DMS153 (cell line): ENCODE measurements around the gene TBPL1.
"Not testable (repeated sequence)": the region's sequence is repeated elsewhere in the genome, so short reads cannot be mapped to it uniquely, and the experiment has no call there.

Source experiments
- DNase-seq: peaks from one replicate; lab custom pipeline; 2025; lab: John Stamatoyannopoulos, UW

TBPL1 gene

DNA sequence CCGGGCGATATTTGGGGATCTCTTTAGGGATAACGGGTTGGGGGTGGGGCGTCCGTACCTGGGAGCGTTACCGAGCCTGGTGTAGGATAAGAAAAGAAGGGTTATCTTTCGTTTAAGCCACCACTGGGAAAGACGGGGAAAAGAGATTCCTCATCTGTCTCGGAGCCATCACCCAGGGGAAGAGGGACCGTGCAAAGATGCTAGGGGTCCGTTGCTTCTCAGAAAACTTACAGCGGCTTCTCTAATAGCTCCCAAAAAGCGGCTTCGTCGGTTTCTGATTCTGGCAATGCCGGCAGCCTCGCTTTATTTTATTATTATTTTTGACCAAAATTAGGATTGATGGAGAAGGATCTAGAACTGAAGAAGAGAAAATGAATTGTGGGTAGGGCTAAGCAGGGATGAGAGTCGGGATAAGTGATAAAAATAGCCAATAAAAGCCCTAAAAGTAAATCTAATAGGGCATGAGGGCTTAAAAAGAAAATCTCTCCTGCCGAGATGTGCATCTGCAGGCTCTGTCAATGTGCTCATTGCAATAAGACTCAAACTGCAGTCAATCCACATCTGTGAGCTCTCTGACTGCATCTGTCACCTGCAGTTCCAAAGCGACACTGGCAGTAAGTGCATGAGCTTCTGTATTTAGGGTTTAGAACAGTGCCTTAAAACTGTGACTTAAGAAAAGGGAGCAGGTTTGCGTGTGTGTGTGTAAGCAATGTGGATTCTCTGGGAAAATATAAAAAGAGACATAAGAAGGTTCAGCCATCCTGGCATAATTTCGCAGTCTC lies 801 bp downstream of the TBPL1 start:
- DNase-seq = no peak

DNA sequence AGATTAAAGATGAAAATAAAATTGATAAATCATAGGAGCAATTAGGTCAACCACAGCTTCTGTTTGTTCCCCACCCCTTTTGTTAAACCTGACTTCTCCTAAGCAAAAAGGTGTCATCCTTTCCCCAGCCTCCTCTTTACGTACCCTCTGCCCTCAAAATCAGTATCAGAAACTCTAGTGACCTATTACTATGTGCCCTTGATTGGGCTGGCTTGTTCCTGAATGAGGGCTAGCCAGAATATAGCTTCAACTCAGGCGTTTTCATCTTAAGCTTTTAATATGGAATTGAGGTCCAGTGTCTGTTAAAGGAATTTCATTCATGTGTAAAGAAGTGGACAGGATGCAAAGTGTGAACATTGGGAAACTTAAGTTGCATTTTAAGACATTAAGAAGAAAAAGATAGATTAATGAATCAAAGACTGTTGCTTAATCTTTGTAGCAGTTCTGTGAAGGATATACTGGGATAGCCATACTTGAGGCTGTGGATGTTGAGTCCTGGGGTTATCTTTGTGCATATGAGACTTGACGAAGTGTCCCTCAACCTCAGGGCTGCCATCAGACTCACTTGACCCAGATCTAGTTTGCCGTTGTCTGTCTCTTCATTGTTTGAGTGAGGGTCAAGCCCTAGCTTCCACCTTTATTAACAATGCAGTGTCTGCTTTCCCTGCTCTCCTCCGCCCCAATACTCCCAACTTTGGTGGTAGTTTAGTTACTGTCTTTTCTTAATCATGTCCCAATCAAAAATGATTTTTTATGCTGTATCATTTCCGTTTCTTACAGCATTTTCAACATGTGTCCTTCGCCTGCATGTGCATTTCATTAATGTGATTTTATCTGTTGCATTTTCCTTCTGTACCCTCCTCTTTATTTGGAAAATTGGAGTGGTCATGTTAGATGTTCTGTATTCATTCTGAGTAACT lies 1.9 kb downstream of the TBPL1 start:
- DNase-seq = no peak

DNA sequence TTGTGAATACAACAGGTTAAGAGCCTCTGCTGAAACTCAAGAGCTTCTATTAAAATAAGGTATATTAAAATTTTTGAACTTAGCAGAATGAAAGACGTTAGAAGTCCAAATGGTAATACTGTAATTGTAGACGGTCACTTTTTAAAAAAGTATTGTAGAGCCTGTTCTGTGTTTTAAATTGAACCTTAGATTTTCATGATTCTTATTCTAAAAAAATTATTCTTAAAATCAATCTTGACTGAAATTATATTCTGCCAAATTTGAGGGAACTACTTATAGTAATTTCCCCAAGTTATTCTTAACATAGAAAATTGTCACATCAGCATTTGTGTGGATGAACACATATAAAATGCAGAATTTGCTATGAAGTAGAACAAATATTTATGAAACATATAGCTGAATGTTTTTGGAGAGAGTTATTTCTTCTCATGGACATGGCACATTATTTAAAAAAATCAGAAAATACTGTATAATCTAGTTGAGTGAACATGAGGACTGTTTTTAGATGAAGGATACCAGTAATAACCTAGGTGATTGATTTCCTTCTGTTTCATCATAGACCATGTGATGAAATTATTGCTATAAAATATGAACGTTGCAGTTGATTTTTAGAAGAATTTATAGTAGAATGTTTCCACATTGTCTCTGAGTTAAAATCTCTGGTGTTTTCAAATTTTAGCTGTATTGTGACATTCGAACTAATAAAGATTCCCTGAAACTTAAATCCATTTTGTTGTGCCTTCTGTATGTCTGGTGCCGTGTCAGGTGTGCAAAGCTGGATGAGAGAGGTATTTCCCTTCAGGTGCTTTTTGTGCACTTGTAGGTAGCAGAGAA lies 2.8 kb downstream of the TBPL1 start:
- DNase-seq = no peak

DNA sequence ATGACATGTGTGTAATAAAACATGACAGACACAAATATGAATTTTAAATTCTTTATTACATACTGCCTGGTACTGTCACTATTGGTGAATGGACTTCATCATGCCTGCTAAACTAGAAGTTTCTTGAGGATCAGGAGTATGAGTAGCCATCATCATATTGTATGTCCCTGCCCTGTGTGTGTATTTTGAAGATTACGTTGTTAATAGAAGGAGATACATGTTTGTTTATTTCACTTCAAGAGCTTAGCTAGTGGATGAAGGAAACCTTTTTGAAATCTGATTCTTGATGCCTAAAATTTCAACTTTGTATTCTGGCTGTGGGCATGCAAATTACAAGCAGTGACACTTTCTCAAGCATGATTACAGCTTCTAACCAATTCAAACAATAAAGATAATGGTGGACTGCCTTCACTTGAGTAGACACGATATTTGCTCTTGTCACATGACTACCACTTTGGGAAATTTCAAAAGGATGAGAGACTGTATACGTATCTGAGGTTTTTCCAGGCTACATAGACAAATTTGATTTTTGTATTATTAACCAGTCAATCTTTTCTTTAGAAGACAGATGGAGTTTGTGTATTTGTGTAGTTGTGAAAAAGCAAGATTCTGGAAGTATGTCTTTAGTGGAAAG lies 3.5 kb downstream of the TBPL1 start:
- peak; percentile 10 for DNase-seq

DNA sequence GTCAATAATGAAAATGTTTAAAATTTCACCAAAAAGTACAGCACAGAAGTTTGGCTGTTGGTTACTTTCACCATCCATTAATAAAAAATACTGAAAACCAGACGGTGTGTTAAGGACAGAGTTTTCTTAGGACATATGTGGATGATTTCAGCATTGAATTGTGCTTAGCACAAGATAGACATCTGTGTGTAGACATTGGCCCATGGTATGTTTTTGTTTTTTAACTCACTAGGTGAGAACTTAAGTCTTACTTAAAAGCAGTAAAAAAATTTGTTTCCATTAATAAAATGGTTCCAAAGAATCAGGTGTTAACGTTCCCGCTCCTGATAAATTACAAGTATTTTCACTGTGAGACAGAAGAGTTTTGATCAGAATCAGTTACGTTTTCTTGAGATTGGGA lies 4.2 kb downstream of the TBPL1 start:
- no peak for DNase-seq

- DNase-seq = no peak
Observed at GRCh38 chr6:133957780-133958242, 4.8 kb downstream of the TBPL1 start.

DNA sequence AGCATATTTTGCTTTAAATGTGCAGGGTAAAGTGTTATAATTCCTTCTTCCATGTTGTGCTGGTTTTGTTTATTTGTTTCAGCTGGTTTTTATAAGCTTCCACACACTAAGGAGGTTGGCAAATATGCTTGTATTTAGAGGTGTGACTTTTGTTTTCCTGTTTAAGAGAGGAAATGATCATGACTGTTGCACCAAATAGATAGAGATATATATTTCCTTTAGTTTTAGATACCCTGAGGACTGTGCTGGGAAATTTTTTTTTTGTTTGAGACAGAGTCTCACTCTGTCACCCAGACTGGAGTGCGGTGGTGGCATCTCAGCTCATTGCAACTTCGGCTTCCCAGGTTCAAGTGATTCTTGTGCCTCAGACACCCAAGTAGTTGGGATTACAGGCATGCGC lies 5.8 kb downstream of the TBPL1 start:
- no peak for DNase-seq

GRCh38 chr6:133959667-133960368 lies 6.8 kb downstream of the TBPL1 start:
- no peak for DNase-seq

GRCh38 chr6:133961831-133962230 lies 8.8 kb downstream of the TBPL1 start:
- no peak for DNase-seq

- DNase-seq = no peak
Observed at GRCh38 chr6:133964052-133964451, 11.0 kb downstream of the TBPL1 start.

DNA sequence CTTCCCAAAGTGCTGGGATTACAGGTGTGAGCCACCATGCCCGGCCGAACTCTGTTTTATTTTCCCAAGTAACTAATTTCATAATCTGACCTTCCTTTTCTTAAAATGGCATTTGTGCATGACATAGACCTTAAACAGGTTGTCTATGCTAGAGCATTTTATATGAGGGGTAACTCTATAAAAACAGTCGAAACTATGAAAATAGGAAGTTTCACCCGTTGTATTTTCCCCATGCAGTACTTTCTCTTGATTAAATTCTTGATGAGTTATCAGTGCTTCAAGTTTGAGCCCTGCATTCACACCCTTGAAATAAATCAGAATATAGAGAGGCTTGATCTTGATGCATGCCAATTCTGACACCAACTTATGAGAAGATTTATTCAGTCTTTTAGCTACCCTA lies 11.7 kb downstream of the TBPL1 start:
- DNase-seq = no peak

DNA sequence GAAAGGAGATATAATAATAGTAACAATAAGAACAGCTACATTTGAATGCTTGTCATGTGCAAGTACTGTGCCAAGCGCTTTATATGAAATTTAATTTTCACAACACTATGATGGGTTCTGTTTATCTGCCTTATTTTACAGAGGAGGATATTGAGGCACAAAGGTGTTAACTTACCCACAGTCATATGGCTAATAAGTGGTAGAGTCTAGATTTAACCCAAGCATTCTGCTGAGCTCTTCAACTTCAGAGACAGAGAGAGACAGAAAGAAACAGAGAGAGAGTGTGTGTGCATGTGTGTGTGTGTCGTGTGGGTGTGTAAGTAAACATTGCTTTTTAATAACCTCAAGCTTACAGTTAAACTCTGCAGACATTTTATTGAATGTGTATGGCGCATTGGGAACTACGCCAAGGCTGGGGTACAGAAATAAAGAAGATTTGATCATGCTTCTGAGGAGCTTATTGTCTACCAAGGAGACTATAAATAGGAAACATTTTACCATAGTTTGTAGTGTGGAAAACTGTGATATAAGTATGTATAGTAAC lies 12.9 kb downstream of the TBPL1 start:
- DNase-seq = no peak

DNA sequence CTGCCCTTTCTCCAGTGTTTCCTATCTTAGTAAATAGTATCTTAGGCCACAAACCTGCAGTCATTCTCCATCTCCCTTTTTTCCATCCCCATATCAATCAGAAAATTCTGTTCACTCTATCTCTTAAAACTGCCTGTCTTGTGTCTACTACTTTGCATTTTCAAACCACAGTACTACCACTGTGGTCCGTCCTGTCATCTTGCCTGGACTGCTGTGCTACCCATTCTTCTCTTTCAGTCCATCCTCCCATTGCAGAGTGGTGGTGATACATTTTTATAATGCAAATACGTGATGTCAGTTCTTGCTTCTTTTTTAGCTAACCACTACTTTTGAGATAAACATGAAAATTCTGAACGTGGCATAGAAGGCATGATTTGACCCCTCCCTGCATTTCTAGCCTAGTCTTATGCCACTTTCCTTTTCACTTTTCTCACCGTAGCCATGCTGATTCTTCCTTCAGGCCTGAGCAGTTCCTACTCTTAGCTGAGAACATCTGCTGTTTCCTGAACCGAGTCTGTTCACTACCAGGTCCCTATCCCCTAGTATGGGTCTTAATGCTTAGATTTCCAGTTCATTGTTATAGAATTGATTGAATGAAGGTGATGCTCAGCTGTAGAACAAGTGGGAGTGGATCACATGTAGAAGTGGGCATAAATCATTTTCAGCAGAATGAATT lies 13.8 kb downstream of the TBPL1 start:
- DNase-seq = no peak

- no peak for DNase-seq
Observed at GRCh38 chr6:133967347-133967746, 14.3 kb downstream of the TBPL1 start.

- not testable (repeated sequence) for DNase-seq
Observed at GRCh38 chr6:133967835-133968234, 14.8 kb downstream of the TBPL1 start.

- DNase-seq = no peak
Observed at GRCh38 chr6:133969285-133969920, 16.4 kb downstream of the TBPL1 start.

DNA sequence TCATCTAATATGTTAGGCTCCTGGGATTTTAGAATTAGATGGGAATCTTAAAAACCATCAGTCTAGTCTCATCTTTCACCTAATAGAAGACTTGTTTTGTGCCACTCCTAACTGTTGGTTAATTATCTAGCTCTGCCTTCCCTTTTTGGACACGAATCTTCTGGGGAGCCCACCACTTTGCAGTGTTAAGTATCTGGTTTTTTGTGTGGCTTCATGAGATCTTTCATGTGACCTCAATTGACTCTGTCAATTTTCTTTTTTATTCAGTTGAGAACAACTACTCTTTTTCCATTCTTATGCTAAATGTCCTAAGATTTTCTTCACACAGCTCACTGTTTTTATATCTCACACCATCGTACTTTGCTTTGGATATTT lies 16.9 kb downstream of the TBPL1 start:
- DNase-seq = no peak

GRCh38 chr6:133971861-133972260 lies 18.8 kb downstream of the TBPL1 start:
- no peak for DNase-seq

GRCh38 chr6:133972388-133972787 lies 19.4 kb downstream of the TBPL1 start:
- no peak for DNase-seq
